Gastrocnemius medialis (tissue), 4 donors: Measurements from ENCODE around the gene CCDC107. TPM values are rescaled to one million over a fixed set of nuclear protein-coding genes. Genes with fewer than 3 reads are reported as not detected.

Experiments used
- ATAC-seq, 2 donors: fragments of 150-250 bp; one replicate each; pipeline ENCODE4 v1.9.1; 2016
- DNase-seq, 2 donors: peaks; one replicate each; pipeline ENCODE4 v3.0.0-alpha.2; 2019
- H3K27ac ChIP-seq, 4 donors: fragments of 200-600 bp; sonication (generic); 1 replicate in 1 of 4; 2 replicates in 3 of 4; pipeline ENCODE4 v1.5.1; 2016 to 2018; ENCODE audit warnings: mild to moderate bottlenecking in 2 of 4, moderate library complexity in 1 of 4
- H3K27me3 ChIP-seq, 3 donors: fragments of 200-600 bp; sonication (generic) in 2 of 3; 1 replicate in 1 of 3; 2 replicates in 2 of 3; pipeline versions ENCODE4 v1.5.1 to v1.6.0; 2016 to 2019; ENCODE audit warnings: mild to moderate bottlenecking in 1 of 3, moderate library complexity in 1 of 3
- H3K36me3 ChIP-seq, 2 donors: fragments of 200-600 bp; sonication (generic) in 1 of 2; one replicate each; pipeline ENCODE4 v1.5.1; 2017 to 2018
- H3K4me1 ChIP-seq, 2 donors: fragments of 200-600 bp; sonication (generic) in 1 of 2; one replicate each; pipeline ENCODE4 v1.5.1; 2016 to 2017; ENCODE audit warnings: mild to moderate bottlenecking in 2 of 2
- H3K4me3 ChIP-seq, 4 donors: fragments of 200-600 bp; sonication (generic) in 3 of 4; 1 replicate in 1 of 4; 2 replicates in 3 of 4; pipeline ENCODE4 v1.5.1; 2016 to 2019; ENCODE audit warnings: mild to moderate bottlenecking in 2 of 4
- H3K9me3 ChIP-seq, 3 donors: fragments of 200-600 bp; sonication (generic) in 2 of 3; 1 replicate in 1 of 3; 2 replicates in 2 of 3; pipeline ENCODE4 v1.5.1; 2016 to 2019
- POLR2A ChIP-seq, 2 donors: fragments of 450-650 bp; IDR thresholded peaks; one replicate each; pipeline ENCODE4 v1.6.1; 2017; ENCODE audit warnings: antibody characterized with exemption in 2 of 2, mild to moderate bottlenecking in 2 of 2, moderate library complexity in 2 of 2
- in situ Hi-C, 4 donors: fragments of 200-750 bp; cut with MboI; loops; one replicate each; pipeline versions ENCODE4 v1.15.0 to v1.8.0; 2017; ENCODE audit warnings: low sequenced_read_pairs in 4 of 4
- intact Hi-C: fragments of 100-400 bp; cut with DNase I; formaldehyde crosslinking; loops from one replicate; pipeline ENCODE4 v1.15.1; 2023; ENCODE audit warnings: low total_unique reads
- microRNA-seq, 2 donors: library from miRNA; unstranded; fragments of <30 nt; microRNA quantifications; one replicate each; pipeline ENCODE4, GENCODE V29; 2016; ENCODE audit warnings: borderline replicate concordance in 2 of 2
- total RNA-seq, 4 donors: library from RNA; depleted of rRNA; stranded (reverse); fragments of >200 nt; gene quantifications; one replicate each; pipeline versions ENCODE4 v1.1.0 to v1.2.3, GENCODE V29; 2016
- TF ChIP-seq, protein P1 (sequence below), 5 experiments: fragments of 450-650 bp in 3 of 5; fragments of 200-600 bp in 2 of 5; sonication (generic) in 2 of 5; IDR thresholded peaks in 4 of 5; conservative IDR thresholded peaks in 1 of 5; 1 replicate in 4 of 5; 2 replicates in 1 of 5; pipeline ENCODE4 v1.5.1; 2016 to 2019; ENCODE audit warnings: antibody characterized with exemption in 5 of 5, mild to moderate bottlenecking in 3 of 5, moderate library complexity in 3 of 5

CCDC107 gene
- total RNA-seq, 4 donors from 2014 or later: 21.9 to 45.3 (median 31.5) TPM

DNA sequence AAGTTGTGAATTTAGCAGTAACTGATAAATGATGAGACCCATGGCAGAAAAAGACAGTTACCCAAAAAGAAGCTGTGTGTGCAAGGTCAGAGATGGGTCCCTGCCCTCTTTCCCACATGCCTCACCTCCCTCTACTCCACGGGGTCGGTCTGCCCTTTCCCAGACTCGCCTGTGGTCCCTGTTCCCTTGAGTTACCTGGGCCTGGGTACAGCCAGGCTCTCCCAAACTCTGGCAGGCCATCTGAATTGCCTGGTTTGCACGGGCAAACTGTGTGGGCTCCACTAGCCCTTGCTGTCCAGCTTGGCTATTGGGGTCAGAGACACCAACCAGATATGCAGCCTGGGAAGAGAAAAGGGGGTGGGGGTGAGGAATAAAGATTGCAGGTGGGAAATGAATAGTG, 50.1 kb downstream of the CCDC107 start:
- Histone ChIP-seq H3K4me3 (no peak overlapping the region), H3K36me3 (peaks cover 11 to 95% of the 10 kb centered on the region in 2 donors), H3K9me3 (no peaks in the 10 kb centered on the region), H3K27me3 (no peaks in the 10 kb centered on the region), H3K27ac (no peak overlapping the region), H3K4me1 (no peaks in the 10 kb centered on the region)
- no peak for TF ChIP-seq POLR2A (IDR thresholded peaks at IDR 0.05)
- TF ChIP-seq, protein P1, sequence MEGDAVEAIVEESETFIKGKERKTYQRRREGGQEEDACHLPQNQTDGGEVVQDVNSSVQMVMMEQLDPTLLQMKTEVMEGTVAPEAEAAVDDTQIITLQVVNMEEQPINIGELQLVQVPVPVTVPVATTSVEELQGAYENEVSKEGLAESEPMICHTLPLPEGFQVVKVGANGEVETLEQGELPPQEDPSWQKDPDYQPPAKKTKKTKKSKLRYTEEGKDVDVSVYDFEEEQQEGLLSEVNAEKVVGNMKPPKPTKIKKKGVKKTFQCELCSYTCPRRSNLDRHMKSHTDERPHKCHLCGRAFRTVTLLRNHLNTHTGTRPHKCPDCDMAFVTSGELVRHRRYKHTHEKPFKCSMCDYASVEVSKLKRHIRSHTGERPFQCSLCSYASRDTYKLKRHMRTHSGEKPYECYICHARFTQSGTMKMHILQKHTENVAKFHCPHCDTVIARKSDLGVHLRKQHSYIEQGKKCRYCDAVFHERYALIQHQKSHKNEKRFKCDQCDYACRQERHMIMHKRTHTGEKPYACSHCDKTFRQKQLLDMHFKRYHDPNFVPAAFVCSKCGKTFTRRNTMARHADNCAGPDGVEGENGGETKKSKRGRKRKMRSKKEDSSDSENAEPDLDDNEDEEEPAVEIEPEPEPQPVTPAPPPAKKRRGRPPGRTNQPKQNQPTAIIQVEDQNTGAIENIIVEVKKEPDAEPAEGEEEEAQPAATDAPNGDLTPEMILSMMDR (IDR thresholded peaks at IDR 0.05 in 4 of 5, conservative IDR thresholded peaks at IDR 0.05 in 1 of 5): no peak
- in situ Hi-C loops: no loop called here
- ATAC-seq: no peak
- no peak for DNase-seq
- intact Hi-C loops: no loop called here

DNA sequence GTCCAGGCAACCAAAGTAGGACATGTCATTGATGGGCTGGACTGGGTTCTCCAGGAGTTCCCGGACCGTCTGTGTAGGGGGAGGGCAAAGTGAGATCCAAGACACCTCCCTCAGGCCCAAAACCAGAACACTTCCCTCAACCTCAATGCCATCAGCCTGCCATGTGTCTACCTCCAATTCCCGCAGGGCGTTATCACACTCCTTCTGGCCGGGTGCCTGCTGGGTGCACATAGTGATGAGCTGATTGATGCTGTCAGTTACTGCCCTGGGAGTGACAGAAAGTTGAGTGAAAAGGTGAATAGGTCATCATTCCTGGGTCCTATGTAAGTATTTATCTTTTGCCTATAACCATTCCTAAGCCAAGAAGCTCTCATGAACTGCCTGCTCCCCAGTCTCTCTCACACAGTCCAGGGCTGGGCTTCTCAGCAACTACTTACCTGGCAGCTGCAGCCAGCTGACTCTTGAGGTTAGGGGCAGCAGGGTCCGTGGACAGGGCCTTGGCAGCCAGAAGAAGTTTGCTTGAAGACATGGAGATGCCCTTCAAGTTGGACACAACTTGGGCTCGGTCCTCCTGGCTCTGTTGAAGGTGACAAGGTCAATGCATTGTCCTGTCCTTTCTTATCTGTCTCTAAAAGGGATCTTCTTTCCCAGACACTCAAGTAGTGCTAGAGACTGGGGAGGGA, 52.9 kb downstream of the CCDC107 start:
- Histone ChIP-seq H3K36me3 (peaks cover 11 to 95% of the 10 kb centered on the region in 2 donors), H3K4me3 (no peak overlapping the region), H3K9me3 (no peaks in the 10 kb centered on the region), H3K27ac (no peak overlapping the region), H3K27me3 (no peaks in the 10 kb centered on the region), H3K4me1 (no peaks in the 10 kb centered on the region)
- intact Hi-C loops (no loop called here), in situ Hi-C loops (no loop called here)
- TF ChIP-seq, protein P1 (IDR thresholded peaks at IDR 0.05 in 4 of 5, conservative IDR thresholded peaks at IDR 0.05 in 1 of 5): no peak
- DNase-seq: no peak
- no peak for ATAC-seq

Small RNA genes lying within 50 kb of the gene (microRNA-seq; reads per million reads assigned to microRNA genes)
- gene MIR6852: 0 reads per million in 2 donors

Other genes starting within 250 kb of the CCDC107 start
- 100 to 1,000 TPM in 1 of 4 donors, 10 to 100 TPM in 3; 20.8 to 166 (median 45.7) TPM for gene RUSC2, start 168.2 kb upstream of the CCDC107 start, total RNA-seq
- gene TESK1, start 53.0 kb upstream of the CCDC107 start, total RNA-seq: 100 to 1,000 TPM in 1 of 4 donors, 10 to 100 TPM in 3; 48.1 to 108 (median 65.4) TPM
- gene CD72, start 39.9 kb upstream of the CCDC107 start, total RNA-seq: 10 to 100 TPM in 1 of 4 donors, under 1 TPM in 3; 0.40 to 18.3 (median 0.68) TPM
- not detected for gene SIT1, start 7.4 kb upstream of the CCDC107 start, total RNA-seq
- gene RMRP, start 273 bp upstream of the CCDC107 start, total RNA-seq: 100 to 1,000 TPM; 115 to 715 (median 367) TPM
- gene ARHGEF39, start 6.9 kb downstream of the CCDC107 start, total RNA-seq: under 1 TPM in 2 of 4 donors, not detected in 2; 0.07 to 0.10 TPM
- not detected for gene CA9, start 15.6 kb downstream of the CCDC107 start, total RNA-seq
- gene TPM2, start 31.6 kb downstream of the CCDC107 start, total RNA-seq: 1,000 to 10,000 TPM; 6,121 to 7,913 (median 7,020) TPM
- gene TLN1, start 73.9 kb downstream of the CCDC107 start, total RNA-seq: 100 to 1,000 TPM; 106 to 256 (median 186) TPM
- gene CREB3, start 74.4 kb downstream of the CCDC107 start, total RNA-seq: 10 to 100 TPM; 17.8 to 39.6 (median 26.2) TPM
- gene GBA2, start 90.9 kb downstream of the CCDC107 start, total RNA-seq: 10 to 100 TPM; 47.3 to 63.2 (median 51.4) TPM
- 10 to 100 TPM; 22.0 to 41.1 (median 36.3) TPM for gene RGP1, start 91.0 kb downstream of the CCDC107 start, total RNA-seq
- gene MSMP, start 96.0 kb downstream of the CCDC107 start, total RNA-seq: not detected
- gene NPR2, start 133.3 kb downstream of the CCDC107 start, total RNA-seq: 10 to 100 TPM; 12.3 to 19.2 (median 16.3) TPM
- under 1 TPM in 2 of 4 donors, not detected in 2; 0.53 to 0.61 TPM for gene SPAG8, start 154.0 kb downstream of the CCDC107 start, total RNA-seq
- gene HINT2, start 156.8 kb downstream of the CCDC107 start, total RNA-seq: 10 to 100 TPM in 3 of 4 donors, 1 to 10 TPM in 1; 4.5 to 26.7 (median 22.0) TPM
- gene FAM221B, start 170.4 kb downstream of the CCDC107 start, total RNA-seq: not detected
- gene TMEM8B, start 170.9 kb downstream of the CCDC107 start, total RNA-seq: 1 to 10 TPM; 1.9 to 6.4 (median 6.1) TPM
- gene OR13J1, start 212.1 kb downstream of the CCDC107 start, total RNA-seq: not detected
- gene HRCT1, start 247.9 kb downstream of the CCDC107 start, total RNA-seq: 1 to 10 TPM in 3 of 4 donors, not detected in 1; 3.2 to 5.1 (median 3.3) TPM